BJ (cell line): ENCODE data around the gene TEAD2. TPM values are rescaled to one million over a fixed set of nuclear protein-coding genes. Genes with fewer than 3 reads are reported as not detected.

Source experiments
- CTCF ChIA-PET: fragments of 350-600 bp; formaldehyde crosslinking; extraction: SDS; loops from one replicate; lab custom pipeline; 2021; ENCODE audit warnings: antibody characterized with exemption, inconsistent platforms; lab: Yijun Ruan, JAX
- POLR2A ChIA-PET: fragments of 300-600 bp; sonication (Branson Sonifier 250); formaldehyde crosslinking; extraction: SDS; loops from one replicate; lab custom pipeline; 2021; ENCODE audit warnings: antibody characterized with exemption; lab: Charles Lee
- DNase-seq: peaks from one replicate; pipeline ENCODE4 v3.0.0-alpha.2; 2011; ENCODE audit warnings: low read depth
- H3K27me3 ChIP-seq: 2 replicates; pipeline ENCODE4 v1.6.0; 2011; ENCODE audit warnings: low read length; ENCODE audit not compliant: control insufficient read depth, insufficient read depth
- H3K36me3 ChIP-seq: 2 replicates; pipeline ENCODE4 v1.5.1; 2011; ENCODE audit warnings: low read length; ENCODE audit not compliant: control insufficient read depth, insufficient read depth
- H3K4me3 ChIP-seq: 2 replicates; pipeline ENCODE4 v1.5.1; 2011; ENCODE audit warnings: low read depth, mild to moderate bottlenecking, control low read depth, low read length
- polyA plus RNA-seq: library from polyadenylated mRNA; depleted of rRNA; stranded (reverse); fragments of >200 nt; gene quantifications from 2 replicates; pipeline ENCODE4 v1.2.3, GENCODE V29; 2011
- TF ChIP-seq, protein P1 (sequence below): IDR thresholded peaks from 2 replicates; pipeline ENCODE4 v1.5.1; 2011; ENCODE audit warnings: low read depth, mild to moderate bottlenecking, control low read depth, inconsistent platforms, low read length, moderate library complexity; ENCODE audit not compliant: insufficient read depth

TEAD2 gene
- polyA plus RNA-seq, 1 experiment, result 37.1 TPM

DNA sequence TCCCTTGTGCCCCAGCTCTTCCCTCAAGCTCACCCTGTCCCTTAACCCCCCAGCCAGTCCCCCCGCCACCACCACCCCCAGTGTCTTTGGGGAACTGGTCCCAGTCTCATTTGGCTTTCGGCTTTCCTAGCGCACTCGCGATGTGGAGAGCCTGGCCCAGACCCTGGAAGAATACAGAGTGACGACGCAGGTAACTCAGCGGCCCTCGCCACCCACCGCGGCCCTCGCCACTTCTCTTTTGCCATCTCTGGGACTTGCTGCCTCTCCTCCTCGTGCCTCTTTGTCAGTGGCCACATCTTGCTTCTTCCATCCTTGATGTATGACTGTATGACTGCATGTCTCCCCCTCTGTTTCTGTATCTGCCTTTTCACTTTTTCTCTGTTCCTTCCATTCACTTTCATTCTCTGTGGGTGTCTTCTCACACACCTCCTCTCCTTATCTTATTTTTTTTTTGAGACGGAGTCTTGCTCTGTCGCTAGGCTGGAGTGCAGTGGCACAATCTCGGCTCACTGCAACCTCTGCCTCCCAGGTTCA, 45.3 kb upstream of the TEAD2 start:
- Histone ChIP-seq H3K4me3 (no peak overlapping the region), H3K36me3 (no peaks in the 10 kb centered on the region), H3K27me3 (peaks cover 1% of the 10 kb centered on the region)
- ChIA-PET POLR2A (no interaction called here), CTCF (no interaction called here)
- TF ChIP-seq, protein P1, sequence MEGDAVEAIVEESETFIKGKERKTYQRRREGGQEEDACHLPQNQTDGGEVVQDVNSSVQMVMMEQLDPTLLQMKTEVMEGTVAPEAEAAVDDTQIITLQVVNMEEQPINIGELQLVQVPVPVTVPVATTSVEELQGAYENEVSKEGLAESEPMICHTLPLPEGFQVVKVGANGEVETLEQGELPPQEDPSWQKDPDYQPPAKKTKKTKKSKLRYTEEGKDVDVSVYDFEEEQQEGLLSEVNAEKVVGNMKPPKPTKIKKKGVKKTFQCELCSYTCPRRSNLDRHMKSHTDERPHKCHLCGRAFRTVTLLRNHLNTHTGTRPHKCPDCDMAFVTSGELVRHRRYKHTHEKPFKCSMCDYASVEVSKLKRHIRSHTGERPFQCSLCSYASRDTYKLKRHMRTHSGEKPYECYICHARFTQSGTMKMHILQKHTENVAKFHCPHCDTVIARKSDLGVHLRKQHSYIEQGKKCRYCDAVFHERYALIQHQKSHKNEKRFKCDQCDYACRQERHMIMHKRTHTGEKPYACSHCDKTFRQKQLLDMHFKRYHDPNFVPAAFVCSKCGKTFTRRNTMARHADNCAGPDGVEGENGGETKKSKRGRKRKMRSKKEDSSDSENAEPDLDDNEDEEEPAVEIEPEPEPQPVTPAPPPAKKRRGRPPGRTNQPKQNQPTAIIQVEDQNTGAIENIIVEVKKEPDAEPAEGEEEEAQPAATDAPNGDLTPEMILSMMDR, result no peak
- no peak for DNase-seq

DNA sequence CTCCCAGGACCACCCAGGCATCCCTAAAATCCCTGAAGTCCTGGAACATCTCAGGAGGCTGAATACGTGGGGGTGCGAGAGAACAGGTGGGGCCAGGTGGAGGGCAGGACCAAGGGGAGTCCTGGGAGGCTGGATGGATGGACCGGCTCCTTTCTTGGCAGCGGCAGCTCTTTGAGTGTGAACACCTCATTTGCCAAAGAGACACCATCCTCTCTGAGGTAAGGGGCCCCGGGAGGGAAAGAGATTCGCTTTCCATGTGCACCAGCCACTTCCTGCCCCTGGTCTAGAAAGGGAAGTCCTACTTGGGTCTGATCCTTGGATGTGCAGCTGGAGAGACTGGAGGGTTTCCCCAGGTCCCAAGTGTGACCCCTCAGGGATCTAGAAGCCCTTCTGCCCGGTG, 44.9 kb upstream of the TEAD2 start:
- ChIA-PET POLR2A (no interaction called here), CTCF (no interaction called here)
- peaks cover 1% of the 10 kb centered on the region; the same call in 1 of the 2 replicates for H3K27me3 ChIP-seq
- no peaks in the 10 kb centered on the region for H3K36me3 ChIP-seq
- H3K4me3 ChIP-seq, result no peak overlapping the region
- TF ChIP-seq, protein P1, result no peak
- no peak for DNase-seq

DNA sequence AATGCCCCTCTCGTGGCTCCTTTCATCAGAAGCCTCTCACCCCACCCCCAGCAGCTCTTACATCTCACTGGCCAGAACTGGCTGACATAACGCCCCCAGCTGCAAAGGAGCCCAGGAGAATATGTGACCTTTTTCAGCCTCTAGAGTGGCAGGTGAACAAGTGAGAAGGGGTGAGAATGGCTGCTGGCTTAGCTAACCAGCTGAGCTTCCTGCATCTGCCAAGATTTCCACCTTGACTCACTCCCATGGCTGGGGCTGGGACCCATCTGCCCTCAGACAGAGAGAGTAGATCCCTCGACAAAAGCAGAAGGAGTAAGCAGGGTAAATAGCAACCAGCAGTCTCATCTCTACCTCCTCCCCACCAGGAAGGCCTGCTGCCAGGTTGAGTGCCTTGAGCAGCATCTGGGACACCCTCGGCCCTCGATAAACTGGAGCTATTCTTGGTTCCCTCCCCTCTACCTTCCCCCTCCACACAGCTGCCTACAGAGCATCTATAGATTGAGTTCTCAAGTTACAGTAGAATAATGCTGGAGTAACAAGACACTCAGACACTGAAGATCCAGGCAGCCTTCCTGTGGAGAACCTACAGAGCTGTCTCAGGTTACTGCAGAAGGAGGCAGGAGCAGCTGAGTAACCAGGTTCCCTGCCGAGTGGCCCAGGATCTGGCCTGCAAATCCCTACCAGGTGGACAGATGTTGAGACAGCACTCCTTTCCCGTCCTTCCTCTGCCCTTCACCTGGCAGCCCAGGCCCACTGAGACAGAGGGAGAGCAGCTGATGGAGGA, 41.4 kb upstream of the TEAD2 start:
- Histone ChIP-seq H3K27me3 (peaks cover 4% of the 10 kb centered on the region), H3K36me3 (no peaks in the 10 kb centered on the region), H3K4me3 (no peak overlapping the region)
- TF ChIP-seq, protein P1, result no peak
- ChIA-PET CTCF (interaction anchor here (0.8 to 1.1 kb wide), 5 partner anchors 12 to 47 kb away, joined by 3 to 4 read pairs (median 3); partner anchors contain the start of gene PIH1D1), POLR2A (no interaction called here)
- DNase-seq, result no peak

DNA sequence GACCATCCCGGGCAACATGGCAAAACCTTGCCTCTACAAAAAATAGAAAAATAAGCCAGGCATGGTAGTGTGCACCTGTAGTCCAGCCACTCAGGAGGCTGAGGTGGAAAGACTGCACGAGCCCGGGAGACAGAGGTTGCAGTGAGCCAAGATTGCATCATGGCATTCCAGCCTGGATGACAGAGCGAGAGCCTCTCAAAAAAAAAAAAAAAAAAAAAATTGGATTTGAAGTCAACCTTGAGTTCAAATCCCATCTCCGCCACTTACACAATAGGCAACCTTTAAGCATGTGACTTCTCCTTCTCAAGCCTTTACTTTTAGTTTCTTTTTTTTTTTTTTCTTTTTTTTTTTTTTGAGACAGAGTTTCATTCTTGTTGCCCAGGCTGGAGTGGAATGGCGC, 37.8 kb upstream of the TEAD2 start:
- peaks cover 8% of the 10 kb centered on the region for H3K27me3 ChIP-seq
- no peak overlapping the region for H3K4me3 ChIP-seq
- ChIA-PET POLR2A (no interaction called here), CTCF (no interaction called here)
- DNase-seq, result no peak
- no peaks in the 10 kb centered on the region for H3K36me3 ChIP-seq
- TF ChIP-seq, protein P1, result no peak

DNA sequence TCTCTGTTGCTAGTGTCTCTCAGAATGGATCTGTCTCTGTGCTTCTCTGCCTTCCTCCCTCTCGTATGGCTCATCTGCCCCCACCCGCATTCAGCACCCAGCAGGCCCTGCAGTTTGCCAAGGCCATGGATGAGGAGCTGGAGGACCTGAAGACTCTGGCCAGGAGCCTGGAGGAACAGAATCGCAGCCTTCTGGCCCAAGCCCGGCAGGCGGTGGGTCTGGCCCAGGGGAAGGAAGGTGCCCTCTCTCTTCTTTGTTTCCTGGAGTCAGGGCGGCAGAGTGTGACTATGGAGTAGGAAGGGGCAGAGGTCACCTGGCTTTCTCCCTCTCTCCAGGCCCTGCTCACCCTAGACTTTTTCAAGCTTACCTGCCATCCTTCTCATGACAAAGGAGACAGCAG, 36.7 kb upstream of the TEAD2 start:
- ChIA-PET CTCF (no interaction called here), POLR2A (no interaction called here)
- TF ChIP-seq, protein P1, result no peak

More for the DNA sequence above, 36.7 kb upstream of the TEAD2 start:
- Histone ChIP-seq H3K27me3 (peaks cover 9% of the 10 kb centered on the region), H3K36me3 (no peaks in the 10 kb centered on the region), H3K4me3 (no peak overlapping the region)
- no peak for DNase-seq
